ENCODE data around the gene DUOX2. TPM values are rescaled to one million over a fixed set of nuclear protein-coding genes. Genes with fewer than 3 reads are reported as not detected.

The DUOX2 gene
- total RNA-seq, 2 donors from 2014 or later = 0.11 to 0.13 TPM

- peaks cover 16% of the 10 kb centered on the region for H3K4me1 Mint-ChIP-seq
- no peak overlapping the region for H3K27ac Mint-ChIP-seq
- 85 to 92% methylated on average over 10 to 19 of the region's 19 CpGs for WGBS, 2 experiments (ENCODE audit: insufficient coverage in 1 of 2, insufficient read length in 1 of 2)
- Histone ChIP-seq H3K36me3 (ENCODE audit: control insufficient read depth, insufficient read depth, low read length) (no peaks in the 10 kb centered on the region), H3K9me3 (ENCODE audit: control insufficient read depth, low read length) (no peaks in the 10 kb centered on the region), H3K4me1 (ENCODE audit: control insufficient read depth, insufficient read depth, low read length) (no peaks in the 10 kb centered on the region), H3K9ac (ENCODE audit: extremely low read depth, low read length, poor library complexity, severe bottlenecking) (no peak overlapping the region), H3K27ac (ENCODE audit: low read depth, low read length) (no peak overlapping the region), H3K27me3 (ENCODE audit: control insufficient read depth, insufficient read depth, low read length, poor library complexity, severe bottlenecking) (peaks cover 90% of the 10 kb centered on the region), H3K4me3 (ENCODE audit: low read length) (no peak overlapping the region)
- H3K4me3 Mint-ChIP-seq = no peak overlapping the region
- peaks cover 7% of the 10 kb centered on the region for H3K9me3 Mint-ChIP-seq
- H3K36me3 Mint-ChIP-seq (ENCODE audit: low read depth) = no peaks in the 10 kb centered on the region
- DNase-seq = no peak
- TF ChIP-seq CTCF (conservative IDR thresholded peaks at IDR 0.05) = no peak
- peaks cover 90% of the 10 kb centered on the region for H3K27me3 Mint-ChIP-seq (ENCODE audit: insufficient read depth)
Measured at GRCh38 chr15:45116006-45116481, 2.1 kb upstream of the DUOX2 start.

DNA sequence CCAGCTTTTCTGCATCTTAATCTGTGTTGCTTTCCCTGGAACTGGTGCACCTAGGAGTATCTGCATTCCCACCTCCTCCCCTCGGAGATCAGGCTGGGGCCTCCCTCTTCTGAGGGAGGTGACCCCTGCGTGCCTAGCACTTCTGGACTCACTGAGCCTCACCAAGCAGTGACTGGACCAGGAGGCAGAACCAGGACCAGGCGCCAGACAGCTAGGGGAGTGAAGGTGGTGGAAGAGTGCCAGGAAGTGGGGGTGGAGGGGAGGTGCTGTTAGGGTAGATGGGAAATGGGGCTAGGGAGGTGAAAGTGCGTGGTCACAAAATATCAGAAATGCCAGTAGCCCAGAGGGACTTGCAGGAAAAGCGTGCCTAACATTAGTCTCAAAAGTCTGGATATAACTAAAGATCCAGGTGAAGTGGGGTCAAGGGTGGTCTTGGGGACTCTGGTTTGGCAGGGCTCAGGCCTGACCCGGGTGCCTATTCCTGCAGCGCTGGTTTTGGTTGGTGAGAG is 1.4 kb upstream of the DUOX2 start:
- H3K27ac ChIP-seq (ENCODE audit: low read depth, low read length) = no peak overlapping the region
- H3K27me3 ChIP-seq (ENCODE audit: control insufficient read depth, insufficient read depth, low read length, poor library complexity, severe bottlenecking) = peaks cover 89% of the 10 kb centered on the region
- no peak overlapping the region for H3K4me3 Mint-ChIP-seq
- no peak overlapping the region for H3K4me3 ChIP-seq (ENCODE audit: low read length)
- H3K4me1 Mint-ChIP-seq = peaks cover 16% of the 10 kb centered on the region
- H3K9me3 Mint-ChIP-seq = peaks cover 7% of the 10 kb centered on the region
- H3K27ac Mint-ChIP-seq = no peak overlapping the region
- no peaks in the 10 kb centered on the region for H3K4me1 ChIP-seq (ENCODE audit: control insufficient read depth, insufficient read depth, low read length)
- H3K9me3 ChIP-seq (ENCODE audit: control insufficient read depth, low read length) = no peaks in the 10 kb centered on the region
- WGBS, 2 experiments (ENCODE audit: insufficient coverage in 1 of 2, insufficient read length in 1 of 2) = 83 to 90% methylated on average over 4 to 7 of the region's 7 CpGs
- DNase-seq = no peak
- H3K27me3 Mint-ChIP-seq (ENCODE audit: insufficient read depth) = peaks cover 93% of the 10 kb centered on the region
- no peaks in the 10 kb centered on the region for H3K36me3 Mint-ChIP-seq (ENCODE audit: low read depth)
- H3K36me3 ChIP-seq (ENCODE audit: control insufficient read depth, insufficient read depth, low read length) = no peaks in the 10 kb centered on the region
- no peak overlapping the region for H3K9ac ChIP-seq (ENCODE audit: extremely low read depth, low read length, poor library complexity, severe bottlenecking)
- no peak for TF ChIP-seq CTCF (conservative IDR thresholded peaks at IDR 0.05)

GRCh38 chr15:45114751-45115085 is 746 bp upstream of the DUOX2 start:
- no peak for DNase-seq
- H3K27ac ChIP-seq (ENCODE audit: low read depth, low read length) = no peak overlapping the region
- H3K27me3 Mint-ChIP-seq (ENCODE audit: insufficient read depth) = peaks cover 94% of the 10 kb centered on the region
- no peak overlapping the region for H3K9ac ChIP-seq (ENCODE audit: extremely low read depth, low read length, poor library complexity, severe bottlenecking)
- no peaks in the 10 kb centered on the region for H3K36me3 Mint-ChIP-seq (ENCODE audit: low read depth)
- H3K9me3 Mint-ChIP-seq = peaks cover 7% of the 10 kb centered on the region
- no peak overlapping the region for H3K4me3 ChIP-seq (ENCODE audit: low read length)
- no peaks in the 10 kb centered on the region for H3K4me1 ChIP-seq (ENCODE audit: control insufficient read depth, insufficient read depth, low read length)
- 54 to 63% methylated on average over 1 to 2 of the region's 2 CpGs for WGBS, 2 experiments (ENCODE audit: insufficient coverage in 1 of 2, insufficient read length in 1 of 2)
- no peak overlapping the region for H3K4me3 Mint-ChIP-seq
- TF ChIP-seq CTCF (conservative IDR thresholded peaks at IDR 0.05) = no peak
- peaks cover 16% of the 10 kb centered on the region for H3K4me1 Mint-ChIP-seq
- H3K27me3 ChIP-seq (ENCODE audit: control insufficient read depth, insufficient read depth, low read length, poor library complexity, severe bottlenecking) = peaks cover 89% of the 10 kb centered on the region
- H3K27ac Mint-ChIP-seq = no peak overlapping the region
- no peaks in the 10 kb centered on the region for H3K36me3 ChIP-seq (ENCODE audit: control insufficient read depth, insufficient read depth, low read length)
- H3K9me3 ChIP-seq (ENCODE audit: control insufficient read depth, low read length) = no peaks in the 10 kb centered on the region
